Effector CD4-positive, alpha-beta T cell (primary cell): ENCODE results near the gene BCL11B.

Source experiments
- DNase-seq: peaks from one replicate; pipeline ENCODE4 v3.0.0-alpha.2; 2020
- total RNA-seq: gene quantifications from one replicate; lab custom pipeline; 2026; lab: John Stamatoyannopoulos, UW

The BCL11B gene
- total RNA-seq = 692 reads per million, percentile 99 among the genes with 10 or more reads in this experiment

DNA sequence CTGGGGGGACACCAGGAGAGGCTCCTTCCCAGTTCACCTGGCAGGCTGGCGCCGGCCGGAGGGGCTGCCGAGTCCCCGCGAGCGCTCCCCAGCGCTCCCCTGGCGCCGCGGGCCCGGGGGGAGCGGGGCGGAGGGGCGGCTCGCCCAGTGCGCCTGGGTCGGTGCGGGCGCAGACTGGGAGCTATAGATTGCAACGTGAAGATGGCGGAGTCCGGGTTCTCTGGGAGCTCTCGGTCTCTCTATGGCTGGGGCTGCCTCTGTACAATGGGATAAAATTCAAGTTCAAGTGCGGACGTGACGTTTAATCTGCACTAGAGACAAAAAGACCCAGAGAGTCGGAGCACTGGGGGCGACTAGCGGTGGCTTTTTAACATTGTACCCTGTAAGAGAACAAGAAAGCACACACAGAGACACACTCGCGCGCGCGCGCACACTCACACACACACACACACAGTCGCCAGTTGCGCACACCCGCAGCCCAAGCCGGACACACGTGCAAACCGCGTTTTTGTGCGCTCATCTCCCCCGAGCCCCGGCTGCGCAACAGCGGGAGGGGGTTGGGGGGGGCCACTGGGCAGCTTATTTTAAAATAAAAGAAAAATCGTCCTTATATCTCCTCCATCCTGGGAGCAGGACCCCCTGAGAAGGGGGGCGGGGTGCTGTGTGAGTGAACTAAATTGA is at the start of gene BCL11B:
Gene BCL11B (minus strand): TSS at position 247 of the 681 bp plus-strand sequence. CDS start 979 bp downstream, outside the sequence.
- peak; percentile 83 for DNase-seq

DNA sequence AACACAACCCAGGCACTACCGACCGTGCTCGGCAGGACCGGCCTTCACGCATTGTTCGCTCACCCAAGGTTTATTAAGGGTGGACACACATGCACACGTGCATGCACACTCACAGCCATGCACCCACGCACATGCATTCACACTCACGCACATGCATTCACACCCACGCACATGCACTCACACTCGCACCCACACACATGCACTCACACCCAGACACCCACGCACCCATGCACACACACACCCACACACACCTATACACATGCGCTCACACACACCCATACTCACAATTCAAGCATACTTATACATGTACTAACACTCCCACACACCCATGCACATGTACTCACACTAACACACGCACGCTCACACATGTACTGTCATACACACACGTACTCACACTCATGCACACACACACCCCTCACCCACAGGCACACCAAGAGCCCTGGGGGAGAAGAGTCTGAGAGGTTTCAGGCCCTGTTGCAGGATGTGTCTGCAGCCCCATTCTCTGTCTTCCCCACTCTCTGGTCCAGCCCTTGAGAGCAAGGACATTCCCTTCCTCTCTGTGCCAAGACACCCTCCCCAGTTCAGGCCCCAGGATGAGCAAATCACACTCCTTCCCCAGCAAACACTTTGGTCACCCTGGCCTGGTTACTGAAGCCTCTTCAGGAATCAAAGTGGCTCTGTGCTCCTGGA is 49.4 kb upstream of the BCL11B start:
- DNase-seq = no peak

DNA sequence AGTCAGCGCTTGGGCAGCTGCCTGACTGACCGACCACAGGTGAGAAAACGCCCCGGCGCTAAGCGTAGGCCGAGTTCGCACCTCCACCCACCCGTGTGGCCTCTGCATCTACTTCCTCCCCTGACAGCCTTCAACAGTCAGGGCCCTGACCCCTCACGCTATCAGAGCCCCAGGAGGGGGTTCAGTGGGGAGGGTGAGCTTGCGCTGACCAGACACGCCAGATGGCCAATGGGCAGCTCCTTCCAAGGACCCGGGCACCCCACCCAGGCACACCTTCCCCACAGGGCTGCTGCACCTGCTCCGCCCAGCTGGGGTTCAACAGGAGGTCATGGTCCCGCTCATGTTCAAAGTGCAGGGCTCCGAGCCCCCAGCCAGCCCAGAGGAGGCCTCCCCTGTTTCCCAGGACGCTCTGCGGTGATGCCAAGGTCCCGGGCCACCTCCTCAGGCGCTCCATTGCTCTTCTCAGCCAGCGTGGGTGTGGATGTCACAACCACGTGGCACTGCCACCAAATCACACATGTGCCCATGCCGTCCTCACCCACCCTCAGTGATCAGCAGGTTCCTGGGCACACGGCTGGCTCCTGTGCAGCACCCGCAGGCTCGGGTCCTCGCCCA is 48.7 kb upstream of the BCL11B start:
- DNase-seq = no peak

DNA sequence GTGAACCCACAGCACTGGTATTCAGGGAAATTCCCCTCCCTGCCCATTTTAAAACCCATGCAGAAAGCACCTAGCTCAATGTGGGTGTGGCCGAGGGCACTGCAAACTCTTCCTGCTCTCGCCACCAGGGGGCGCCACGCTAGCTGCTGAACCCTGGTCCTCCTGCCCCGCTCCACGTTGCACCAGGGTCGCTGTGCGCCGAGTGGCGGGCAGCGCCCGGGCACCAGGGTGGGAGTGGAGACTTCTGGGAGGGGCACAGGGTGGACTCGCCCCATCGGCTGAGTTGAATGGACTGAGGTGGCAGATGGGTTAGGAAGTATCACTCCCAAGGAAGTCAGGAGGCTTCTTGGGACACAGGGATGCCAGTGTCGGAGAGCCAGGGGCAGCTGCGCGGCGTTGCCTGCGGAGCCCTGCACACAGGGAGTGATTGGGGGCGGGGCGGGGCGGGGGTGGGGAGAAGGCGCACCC is 48.1 kb upstream of the BCL11B start:
- DNase-seq = peak; percentile 51

DNA sequence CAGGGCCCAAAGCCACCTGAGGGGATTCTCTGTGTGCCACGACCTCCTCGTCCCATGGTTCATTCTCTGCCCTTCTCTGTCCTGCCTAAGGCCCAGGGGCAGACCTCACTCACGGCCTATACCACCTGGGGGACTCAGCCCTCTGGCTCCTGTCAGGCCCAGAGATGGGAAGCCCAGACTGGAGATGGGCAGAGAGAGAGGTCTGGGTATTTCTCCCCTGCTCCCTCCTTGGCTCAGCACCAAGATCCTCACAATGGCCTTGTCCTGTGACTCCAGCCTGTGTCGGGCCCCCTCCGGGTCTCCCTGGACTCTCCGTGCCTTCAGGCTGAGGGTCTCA is 46.9 kb upstream of the BCL11B start:
- no peak for DNase-seq

DNA sequence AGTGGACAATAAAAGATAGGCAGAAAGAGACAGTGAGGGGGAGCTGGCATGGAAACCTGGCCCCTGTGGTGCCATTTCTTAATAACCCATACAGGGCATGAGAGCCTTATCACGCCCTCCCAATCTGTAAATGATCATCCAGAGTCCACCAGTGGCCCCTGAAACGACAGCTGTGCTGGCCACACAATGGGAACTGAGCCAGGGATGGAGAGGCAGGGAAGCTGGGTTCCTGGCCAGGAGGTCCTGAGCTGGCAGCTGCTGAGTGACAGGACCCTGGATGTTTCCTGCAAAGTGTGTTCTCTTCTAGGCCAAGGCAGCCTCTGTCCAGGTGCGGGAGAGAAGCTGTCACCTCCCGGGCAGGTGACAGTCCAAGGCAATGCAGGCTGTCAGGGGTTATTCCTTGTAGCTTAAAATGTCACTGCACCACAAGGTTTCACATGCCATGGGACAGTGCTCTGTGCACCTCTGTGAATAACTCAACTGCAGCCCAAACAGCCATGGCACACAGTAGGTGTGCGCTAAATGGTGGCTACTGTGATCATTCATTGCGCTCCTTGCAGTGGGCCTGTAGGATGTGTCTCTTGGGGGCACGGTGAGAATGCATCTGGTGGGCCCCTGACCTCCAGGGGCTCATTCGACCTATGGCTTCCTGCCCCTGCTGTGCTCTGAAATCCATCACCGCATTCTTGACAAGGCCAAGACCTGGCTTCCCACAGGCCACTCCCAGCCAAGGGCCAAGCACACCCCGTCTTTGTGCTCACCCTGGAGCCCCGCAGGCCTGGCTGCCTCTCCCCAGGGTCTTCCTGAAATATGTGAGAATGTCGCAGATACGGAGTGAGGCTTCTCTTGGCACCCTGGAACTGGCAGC is 46.3 kb upstream of the BCL11B start:
- no peak for DNase-seq

DNA sequence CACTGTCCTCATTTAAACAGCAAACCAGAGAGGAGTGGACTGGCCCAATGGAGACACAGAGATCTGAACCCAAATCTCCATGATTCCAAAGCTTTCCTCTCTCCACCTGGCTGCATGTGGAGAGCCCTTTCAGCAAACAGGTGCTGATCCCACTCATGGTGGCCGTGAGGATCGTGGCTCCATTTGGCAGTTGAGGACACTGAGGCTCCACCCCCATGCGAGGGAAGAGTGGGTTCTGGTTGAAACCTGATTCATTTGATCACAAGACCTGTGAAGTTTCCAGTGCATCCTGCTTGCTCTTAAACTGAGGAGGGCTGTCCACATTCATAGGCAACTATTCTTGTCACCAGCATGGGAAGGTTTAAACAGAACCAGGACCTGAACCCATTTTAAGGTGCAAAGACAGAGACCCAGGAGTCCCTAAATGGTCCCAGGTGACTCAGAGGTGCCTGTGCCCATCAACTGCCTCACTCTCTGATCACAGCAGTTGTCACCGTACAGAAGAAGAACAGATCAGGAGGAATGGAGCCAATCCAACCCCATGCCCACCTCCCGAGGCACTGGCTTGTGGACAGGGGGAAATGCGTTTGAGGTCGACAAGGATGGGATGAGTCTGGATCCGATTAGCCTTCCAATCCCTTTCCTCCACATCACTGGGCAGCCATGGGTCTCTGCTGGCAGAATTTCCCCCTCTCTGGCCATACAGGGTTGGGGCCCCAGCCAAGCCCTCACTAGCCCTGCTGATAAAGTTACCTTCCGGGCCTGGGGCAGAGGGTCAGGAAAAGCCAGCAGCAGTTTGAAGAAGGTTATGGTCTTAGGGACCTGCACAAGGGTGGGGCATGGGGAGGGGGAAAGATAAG is 45.5 kb upstream of the BCL11B start:
- DNase-seq = no peak

DNA sequence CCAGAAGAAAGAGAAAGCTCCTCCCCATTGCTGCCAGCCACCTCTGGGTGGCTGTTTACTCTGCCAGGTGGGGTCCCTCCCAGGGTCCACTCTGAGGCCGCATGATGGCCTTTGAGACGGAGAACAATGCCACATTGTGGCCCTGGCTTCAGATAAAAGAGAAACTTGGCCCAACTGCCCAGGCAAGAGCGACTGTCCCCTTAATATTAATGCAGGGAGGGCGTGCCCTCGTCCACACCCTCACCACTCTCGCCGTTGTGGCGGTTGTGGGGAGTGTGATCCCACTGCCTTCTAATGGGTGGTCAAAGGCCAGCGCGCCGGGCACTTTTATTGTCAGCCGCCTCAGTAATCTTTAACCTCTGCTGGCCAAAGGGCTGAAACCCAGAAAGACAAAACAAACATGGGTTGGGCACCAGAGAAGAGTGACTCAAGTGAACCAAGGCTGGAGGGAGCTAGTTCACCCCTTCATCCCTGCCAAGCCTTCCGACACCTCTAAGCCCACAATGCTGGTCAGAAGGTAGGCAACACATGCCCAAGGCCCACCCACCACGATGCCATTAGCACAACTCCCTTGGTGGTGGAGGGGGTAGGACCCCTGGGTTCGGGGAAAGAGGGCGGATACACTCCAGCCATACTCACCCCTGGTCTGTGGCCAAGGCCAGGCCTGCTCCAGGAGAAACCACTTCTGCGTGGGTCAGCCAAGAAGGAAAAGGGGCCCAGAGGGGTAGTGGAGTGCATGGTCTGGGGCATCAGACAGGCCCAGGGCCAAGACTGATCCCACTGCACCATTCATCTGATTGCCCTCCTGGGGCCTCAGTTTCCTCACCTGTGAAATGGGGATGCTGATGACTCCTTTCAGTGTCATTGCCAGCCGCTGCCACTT is 44.5 kb upstream of the BCL11B start:
- no peak for DNase-seq

DNA sequence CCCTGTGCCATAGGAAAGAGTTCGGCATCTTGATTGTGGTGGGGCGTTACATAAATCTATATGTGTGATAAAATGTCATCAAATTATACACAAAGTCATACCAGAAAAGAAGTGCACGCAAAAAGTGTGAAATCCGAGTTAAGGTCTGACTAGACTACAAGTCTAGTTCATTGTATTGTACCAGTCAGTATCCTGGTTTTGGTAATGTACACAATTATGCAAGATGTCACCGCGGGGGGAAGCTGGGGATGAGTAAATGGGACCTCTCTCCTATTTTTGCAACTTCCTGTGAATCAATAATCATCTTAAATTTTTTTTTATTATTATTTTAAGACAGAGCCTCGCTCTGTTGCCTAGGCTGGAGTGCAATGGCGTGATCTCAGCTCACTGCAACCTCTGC is 43.2 kb upstream of the BCL11B start:
- DNase-seq = no peak

DNA sequence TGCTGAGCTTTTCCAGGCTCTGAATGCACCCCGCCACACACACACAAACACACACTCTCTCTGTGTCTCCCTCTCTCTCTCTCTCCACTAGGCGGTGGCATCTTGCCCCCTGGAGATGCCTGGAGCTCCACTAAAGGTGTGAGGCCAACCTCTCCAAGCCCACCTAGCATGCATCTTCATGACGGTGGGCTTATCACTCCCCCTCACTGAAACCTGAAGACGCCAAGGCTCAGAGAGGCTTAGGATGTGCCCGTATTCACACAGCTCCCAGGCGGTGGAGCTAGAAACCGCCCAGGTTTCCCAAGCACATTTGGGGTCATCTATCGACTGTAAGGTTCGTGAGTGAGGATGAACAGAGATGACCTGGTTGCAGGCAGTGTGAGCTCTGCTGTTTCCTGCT is 42.6 kb upstream of the BCL11B start:
- DNase-seq = no peak

DNA sequence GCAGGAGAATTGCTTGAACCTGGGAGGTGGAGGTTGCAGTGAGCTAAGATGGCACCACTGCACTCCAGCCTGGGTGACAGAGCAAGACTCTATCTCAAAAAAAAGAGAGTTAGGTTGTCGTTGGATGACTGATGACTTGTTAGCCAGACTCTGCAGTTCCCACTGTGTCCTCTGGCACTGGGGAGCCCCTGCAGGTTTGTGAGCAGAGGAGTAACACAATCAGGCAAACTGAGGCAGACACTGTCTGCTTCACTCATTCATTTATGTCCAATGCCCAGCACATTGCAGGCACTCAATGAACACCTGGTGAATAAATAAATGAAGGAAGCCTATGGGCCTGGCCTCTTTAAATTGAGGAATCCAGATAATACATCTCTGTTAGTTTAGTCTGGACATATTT is 41.2 kb upstream of the BCL11B start:
- DNase-seq = no peak

DNA sequence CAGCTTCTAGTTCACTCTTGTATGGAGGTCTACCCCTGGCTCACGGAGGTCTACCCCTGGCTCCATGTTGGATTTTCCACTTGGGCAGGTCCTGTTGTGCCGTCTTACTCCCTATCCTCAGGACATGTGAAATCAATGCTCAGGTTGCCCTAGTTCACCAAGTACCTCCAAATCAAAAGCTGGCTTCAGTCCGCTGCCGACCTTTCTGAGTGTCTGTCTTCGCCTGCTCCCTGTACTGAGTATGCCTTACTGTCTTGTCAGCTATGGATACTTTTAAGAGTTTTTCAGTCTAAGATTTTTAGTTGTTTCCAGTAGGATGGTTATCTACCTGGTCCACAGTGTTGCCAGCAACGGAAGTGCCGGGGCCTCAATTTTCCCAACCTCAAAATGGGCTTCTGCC is 40.1 kb upstream of the BCL11B start:
- no peak for DNase-seq

DNA sequence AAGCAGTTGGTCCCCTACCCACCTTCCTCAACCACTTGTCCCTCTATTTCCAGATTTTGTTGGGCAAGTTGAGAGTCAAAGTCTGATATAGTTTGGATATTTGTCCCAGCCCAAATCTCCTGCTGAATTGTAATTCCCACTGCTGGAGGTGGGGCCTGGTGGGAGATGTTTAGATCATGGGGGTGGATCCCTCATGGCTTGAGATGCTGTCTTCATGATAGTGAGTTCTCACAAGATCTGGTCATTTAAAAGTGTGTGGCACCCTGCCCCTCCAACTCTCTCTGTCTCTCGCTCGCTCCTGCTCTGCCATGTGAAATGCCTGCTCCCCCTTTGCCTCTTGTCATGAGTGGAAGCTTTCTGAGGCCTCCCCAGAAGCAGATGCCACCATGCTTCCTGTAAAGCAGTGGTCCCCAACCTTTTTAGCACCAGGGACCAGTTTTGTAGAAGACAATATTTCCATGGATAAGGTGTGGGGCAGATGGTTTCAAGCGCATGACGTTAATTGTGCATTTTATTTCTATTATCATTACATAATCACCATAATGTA is 37.3 kb upstream of the BCL11B start:
- DNase-seq = no peak

DNA sequence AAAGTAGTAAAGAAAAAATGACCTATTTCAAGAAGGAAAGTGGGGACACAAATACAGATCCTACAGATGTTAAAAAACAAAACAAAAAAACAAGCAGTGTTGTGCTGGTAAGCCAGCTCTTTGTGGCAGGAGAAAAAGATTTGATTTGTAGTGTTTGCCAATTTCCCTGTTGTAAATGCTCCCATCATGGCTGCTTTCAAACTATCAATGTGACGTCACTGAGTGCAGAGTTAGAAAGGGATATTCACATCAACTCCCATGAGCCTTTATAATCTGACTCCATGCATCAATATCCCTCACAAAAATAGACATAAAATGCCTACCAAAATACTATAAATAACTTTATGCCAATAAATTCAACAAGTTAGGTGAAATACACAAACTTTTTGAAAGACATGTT is 32.2 kb upstream of the BCL11B start:
- no peak for DNase-seq

DNA sequence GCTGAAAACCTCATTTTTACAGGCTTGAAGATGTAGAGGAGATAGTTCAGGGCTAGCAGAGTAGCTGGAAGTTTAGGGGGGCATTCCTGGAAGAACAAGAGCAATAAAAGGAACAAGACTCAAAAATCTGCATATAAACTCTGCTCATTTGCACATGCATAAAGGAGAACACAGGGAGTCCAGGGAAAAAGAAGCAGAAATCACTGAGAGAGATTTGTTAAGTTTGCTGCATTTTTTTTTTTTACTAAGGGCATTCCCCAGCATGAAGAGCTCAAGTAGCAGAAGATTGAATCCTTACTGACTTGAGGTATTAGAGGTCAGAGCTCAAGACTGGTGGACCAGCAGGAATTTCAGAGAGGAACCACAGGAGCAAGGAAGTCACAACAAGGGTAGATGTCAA is 28.2 kb upstream of the BCL11B start:
- no peak for DNase-seq

DNA sequence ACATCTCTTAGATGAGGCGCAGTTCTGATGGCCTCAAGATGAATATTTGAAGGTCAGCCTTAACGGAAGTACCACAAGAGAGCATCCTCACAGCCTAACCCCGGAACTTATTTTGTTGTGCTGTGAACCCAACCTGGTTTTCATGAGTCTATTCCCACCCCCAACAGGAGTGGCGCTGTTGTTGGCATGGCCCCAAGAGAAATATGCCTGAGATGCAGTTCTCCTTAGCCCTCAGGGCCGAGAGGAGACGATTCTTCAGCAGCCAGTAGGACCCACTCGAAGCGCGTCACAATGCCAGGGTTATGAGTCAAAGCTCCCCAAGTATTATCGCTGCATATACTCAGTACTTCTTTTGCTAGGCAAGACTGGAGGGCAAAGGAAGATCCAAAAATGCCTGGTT is 24.5 kb upstream of the BCL11B start:
- no peak for DNase-seq

DNA sequence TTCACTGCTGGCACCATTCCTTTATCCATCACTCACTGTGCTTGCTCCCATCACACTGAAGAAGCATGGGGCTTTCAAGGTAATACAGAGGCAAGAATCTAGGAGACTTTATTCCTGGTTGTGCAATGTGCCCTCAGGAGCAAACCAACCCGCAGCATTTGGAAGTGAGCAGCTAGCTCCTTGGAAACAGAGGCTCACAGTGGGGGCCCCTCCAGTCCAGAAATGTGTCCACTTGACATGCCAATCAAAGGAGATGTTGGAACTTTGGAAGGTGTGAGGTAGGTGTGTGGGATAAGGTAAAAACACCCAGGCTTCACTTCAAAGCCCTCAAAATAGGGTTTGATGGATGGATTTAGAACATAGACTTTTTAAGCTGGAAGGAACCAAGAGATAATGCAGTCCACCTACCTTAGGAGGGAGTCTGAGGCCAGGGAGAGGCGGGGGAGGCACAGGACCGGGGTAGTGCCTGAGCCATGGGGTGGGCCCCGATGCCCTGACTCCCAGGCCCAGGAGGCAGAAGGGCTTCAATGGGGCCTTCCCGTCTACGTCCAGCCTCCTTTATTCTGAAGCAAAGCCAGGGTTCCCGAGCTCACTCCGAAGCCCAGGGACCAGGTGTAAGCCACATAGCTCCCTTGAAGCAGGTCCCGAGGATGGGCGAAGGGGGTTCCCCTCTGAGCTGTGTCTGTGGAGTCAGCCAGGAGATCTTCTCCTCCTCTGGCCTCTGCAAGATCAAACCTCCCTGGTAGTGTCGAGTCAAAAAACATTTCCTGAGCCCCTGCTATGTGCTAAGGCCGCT is 17.6 kb upstream of the BCL11B start:
- DNase-seq = no peak

DNA sequence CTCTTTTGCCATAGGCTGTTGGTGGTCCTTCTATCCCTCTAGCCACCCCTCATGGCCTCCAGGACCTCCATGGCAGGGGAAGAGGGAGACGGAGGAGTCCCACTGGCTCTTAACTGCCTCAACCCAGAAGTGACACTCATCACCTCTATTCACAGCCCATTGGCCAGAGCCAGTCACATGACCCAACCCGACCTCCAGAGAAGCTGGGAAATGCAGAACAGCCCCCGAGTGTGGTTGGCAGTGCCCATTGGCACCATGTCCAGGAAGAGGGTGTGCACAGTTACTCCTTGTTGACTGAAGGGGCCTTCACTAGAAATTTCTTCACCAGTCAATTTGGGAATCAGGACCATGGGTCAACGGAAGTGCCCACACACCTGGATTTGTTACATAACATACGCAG is 17.0 kb upstream of the BCL11B start:
- DNase-seq = no peak

DNA sequence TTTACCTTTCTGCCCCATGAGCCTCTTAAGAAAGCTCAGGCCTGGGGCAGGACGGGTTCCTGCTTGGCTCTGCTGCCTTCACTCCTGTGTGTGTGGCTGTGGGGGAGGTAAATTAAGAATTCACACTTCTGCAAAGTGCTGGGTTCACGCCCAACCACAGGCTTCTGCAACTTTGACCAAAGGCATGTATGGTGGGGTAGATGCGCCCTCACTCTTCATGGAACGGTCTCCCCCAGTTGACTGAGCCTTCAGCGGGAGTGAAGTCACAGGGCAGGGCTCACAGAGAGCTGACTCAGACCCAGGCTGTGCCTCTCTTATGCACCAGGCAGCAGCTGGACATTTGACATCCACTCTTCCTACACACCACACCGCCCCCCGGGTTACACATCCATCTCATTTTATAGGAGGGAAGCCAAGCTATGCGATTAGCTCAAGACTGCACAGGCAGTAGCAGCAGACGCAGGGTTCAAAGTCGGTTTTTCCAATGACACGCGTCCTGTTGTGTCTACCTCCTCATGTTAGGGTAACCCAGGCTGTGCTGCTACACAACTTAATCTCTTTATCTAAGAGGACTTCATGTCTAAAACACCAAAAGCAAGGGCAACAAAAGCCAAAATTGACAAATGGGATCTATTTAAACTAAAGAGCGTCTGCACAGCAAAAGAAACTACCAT is 15.4 kb upstream of the BCL11B start:
- no peak for DNase-seq
